Non-pigmented ciliary epithelial cell (primary cell): Measurements from ENCODE around the gene TRIP6.
"Not testable (repeated sequence)": the region's sequence is repeated elsewhere in the genome, so short reads cannot be mapped to it uniquely, and the experiment has no call there.

Source experiments
- DNase-seq: peaks from one replicate; pipeline ENCODE4 v3.0.0-alpha.2; 2010; ENCODE audit warnings: low read depth

The TRIP6 gene

DNA sequence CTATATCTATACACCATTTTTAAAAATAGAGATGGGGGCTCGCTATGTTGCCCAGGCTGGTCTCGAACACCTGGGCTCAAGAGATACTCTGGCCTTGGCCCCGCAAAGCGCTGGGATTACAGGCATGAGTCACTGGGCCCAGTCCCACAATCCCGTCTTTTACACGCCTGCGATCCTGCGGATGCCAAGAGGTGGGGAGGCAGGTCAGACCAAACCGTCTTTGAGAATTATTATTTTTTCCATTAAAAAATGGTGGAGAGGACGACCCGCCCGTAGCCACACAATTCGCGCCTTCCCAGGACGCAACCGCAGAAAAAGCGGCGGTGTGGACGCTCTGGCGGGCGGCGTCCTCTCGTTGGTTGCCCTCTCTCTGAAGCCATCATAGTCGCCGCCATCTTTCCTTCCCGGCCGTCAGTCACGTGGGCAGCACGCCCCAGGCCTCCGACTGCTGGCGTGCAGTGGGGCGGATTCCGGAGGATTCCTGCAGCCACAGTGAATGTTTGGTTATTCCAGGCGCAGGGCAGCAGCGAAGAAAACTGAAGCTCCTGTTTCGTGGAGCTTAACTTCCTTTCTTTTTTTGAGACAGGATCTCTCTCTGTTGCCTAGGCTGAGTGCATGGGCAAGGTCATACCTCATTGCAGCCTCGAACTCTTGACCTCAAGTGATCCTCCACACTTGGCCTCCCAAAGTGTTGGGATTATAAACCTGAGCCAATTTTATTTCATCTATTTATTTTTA is 29.9 kb upstream of the TRIP6 start:
- DNase-seq: peak; percentile 57

DNA sequence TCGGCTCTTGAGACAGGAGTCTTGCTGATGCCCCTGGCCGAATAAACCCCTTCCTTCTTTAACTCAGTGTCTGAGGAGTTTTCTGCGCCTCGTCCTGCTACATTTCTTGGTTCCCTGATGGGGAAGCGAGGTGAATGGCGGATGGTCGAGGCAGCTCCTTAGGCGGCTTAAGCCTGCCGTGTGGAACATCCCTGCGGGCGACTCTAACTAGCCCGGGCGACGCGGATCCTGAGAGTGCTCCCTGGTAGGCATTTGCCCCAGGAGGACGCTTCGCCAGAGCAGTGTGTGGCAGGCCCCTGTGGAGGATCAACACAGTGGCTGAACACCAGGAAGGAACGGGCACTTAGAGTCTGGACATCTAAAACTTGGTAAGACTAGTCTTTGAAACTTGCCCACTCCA is 27.8 kb upstream of the TRIP6 start:
- DNase-seq: no peak

DNA sequence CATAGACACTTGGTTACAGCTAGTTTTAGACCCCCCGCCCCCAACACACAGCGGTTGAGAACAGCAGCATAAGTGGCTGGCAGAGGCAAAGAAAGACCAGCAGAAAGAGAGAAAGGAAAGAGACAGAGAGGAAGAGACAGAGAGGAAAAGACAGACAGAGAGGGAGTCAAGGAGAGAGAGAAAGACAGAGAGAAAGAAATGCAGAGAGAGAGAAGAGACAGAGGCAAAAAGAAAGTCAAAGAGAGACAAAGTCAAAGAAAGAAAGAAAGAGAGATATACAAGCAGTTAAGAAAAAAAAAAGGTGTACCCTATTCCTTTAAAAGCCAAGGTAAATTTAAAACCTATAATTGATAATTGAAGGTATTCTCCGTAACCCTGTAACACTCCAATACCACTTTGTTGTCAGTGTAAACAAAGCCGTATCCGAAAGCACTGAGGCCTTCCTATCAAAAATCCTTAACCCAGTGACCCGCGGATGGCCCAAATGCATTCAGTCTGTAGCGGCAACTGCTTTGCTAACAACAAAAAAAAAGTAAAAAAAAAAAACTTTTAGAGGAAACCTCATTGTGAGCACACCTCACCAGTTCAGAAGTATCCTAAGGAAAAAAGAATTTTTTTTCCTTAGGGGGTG is 26.6 kb upstream of the TRIP6 start:
- DNase-seq: no peak

DNA sequence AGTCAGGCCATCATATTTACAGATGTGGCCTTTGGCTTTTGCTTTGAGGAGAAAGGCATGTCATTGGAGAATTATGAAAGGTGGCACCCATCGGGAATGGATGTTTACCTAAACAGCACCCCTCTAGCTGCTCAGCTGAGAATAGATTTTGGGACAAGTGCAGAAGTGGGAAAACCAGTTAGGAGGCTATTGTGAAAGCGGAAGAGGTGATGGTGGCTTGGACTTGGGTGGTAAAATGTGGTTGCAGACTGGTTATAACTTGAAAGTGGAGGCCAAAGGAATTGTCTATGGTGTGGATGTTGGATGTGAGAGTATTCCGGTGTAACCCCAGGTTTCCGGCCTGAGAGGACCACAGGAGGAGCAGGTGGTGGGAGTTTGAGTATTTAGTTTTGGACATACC is 19.8 kb upstream of the TRIP6 start:
- DNase-seq: no peak

DNA sequence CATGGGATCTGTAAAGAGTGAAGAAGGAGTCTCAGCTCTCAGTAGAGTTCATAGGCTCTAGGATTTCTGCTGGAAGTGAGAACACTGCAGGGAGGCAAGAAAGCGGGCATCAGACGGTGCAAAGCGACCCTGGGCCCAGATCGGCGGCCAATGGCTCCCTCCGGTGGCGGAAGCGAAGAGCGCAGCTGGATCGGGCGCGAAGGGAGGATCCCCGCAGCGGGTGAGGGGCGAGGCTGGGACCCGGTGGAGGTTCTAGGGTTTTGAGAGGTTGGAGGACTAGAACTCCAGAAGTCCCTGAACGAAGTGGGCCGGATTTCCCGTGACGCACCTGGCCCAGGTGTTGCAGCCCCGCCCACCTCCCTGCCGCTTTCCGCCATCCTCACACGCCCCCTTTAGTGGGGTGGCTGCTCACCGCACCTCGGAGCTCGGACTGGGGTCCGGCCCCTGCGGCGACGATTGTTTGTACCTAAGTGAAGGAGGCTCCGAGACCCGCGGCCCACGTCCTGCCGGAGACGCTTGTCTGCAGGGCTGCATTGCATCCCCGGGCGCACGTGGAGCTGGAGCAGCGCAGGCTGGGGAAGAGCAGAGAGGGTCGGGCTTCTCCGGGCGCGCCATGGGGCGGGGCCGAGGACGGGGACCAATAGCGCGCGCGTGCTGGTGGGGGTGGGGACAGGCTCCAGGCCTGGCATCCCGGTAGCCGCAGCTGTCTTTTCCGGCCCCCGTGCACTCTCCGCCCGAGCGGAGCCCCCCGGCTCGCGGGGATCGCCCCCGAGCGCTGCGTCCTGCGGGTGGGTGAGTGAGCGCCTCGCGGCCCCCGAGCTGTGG is 14.9 kb upstream of the TRIP6 start, which contains the start of gene SLC12A9:
SLC12A9 (plus strand) TSS at position 666 of the 825 bp plus-strand sequence. CDS start 1,485 bp downstream, outside the sequence.
- DNase-seq: peak; percentile 43

DNA sequence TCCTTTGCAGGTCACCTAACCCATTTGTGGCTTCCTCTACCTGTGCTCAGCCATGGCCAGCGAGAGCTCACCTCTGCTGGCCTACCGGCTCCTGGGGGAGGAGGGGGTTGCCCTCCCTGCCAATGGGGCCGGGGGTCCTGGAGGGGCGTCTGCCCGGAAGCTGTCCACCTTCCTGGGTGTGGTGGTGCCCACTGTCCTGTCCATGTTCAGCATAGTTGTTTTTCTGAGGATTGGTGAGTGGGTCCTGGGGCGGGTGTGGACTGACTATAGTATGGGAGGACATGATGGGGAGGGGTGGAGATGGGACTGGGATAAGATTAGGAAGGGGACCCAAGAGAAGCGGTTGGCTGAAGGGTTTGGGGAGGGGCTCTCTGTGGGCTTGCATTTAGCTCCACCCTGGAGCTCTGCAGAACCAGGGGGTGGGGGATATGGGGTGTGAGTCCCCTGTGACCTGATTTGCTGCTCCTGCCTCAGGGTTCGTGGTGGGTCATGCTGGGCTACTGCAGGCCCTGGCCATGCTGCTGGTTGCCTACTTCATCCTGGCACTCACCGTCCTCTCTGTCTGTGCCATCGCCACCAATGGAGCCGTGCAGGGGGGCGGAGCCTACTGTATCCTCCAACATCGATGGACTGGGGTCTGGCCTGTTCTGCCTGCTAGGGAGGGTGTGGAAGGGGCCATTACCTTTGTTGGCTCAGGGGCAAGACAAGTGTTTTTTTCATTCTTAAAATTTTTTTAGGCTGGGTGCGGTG is 12.9 kb upstream of the TRIP6 start:
- no peak for DNase-seq

DNA sequence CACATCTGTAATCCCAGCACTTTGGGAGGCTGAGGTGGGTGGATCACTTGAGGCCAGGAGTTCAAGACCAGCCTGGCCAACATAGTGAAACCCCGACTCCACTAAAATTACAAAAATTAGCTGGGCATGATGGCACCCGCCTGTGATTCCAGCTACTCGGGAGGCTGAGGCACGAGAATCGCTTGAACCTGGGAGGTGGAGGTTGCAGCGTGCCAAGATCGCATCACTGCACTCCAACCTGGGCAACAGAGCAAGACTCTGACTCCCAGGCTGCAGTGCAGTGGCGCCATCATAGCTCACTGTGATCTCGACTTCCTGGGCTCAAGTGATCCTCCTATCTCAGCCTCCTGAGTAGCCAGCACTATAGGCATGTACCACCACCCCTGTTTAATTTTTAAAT is 12.3 kb upstream of the TRIP6 start:
- DNase-seq: not testable (repeated sequence)

DNA sequence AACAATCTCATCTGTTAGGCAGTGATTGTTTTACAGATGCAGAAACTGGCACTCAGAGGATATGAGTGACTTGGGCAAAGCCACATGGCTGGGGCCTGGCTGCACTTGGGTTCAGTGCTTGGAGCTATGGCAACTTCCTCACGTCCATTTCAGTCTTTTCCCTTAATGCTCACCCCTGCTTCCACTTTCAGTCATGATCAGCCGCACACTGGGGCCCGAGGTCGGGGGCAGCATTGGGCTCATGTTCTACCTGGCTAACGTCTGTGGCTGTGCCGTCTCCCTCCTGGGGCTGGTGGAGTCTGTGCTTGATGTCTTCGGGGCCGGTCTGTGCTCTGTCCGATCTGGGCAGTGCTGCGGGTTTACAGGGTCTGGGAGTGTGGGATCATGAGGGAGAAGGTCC is 11.7 kb upstream of the TRIP6 start:
- no peak for DNase-seq

DNA sequence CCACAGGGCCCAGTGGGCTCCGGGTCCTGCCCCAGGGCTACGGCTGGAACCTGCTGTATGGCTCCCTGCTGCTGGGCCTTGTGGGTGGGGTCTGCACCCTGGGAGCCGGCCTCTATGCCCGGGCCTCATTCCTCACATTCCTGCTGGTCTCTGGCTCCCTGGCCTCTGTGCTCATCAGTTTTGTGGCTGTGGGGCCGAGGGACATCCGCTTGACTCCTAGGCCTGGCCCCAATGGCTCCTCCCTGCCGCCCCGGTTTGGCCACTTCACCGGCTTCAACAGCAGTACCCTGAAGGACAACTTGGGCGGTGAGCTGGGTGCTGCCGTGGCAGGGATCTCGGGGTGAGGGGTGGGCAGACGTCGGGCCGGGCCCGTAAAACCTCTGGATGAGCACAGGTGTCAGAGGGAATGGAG is 10.3 kb upstream of the TRIP6 start:
- DNase-seq: no peak

DNA sequence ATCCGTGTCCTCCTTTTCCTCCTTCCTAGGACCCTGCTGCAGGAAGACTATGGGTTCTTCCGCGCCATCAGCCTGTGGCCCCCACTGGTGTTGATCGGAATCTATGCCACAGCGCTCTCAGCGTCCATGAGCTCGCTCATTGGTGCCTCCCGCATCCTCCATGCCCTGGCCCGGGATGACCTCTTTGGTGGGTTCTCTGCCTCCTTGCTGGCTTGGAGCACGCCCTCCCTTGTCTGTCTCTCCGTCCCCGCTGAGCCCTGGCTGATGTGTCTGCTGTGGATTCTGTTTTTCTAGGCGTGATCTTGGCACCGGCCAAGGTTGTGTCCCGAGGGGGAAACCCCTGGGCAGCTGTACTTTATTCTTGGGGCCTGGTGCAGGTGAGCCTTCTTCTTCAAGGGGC is 7.3 kb upstream of the TRIP6 start:
- DNase-seq: no peak

DNA sequence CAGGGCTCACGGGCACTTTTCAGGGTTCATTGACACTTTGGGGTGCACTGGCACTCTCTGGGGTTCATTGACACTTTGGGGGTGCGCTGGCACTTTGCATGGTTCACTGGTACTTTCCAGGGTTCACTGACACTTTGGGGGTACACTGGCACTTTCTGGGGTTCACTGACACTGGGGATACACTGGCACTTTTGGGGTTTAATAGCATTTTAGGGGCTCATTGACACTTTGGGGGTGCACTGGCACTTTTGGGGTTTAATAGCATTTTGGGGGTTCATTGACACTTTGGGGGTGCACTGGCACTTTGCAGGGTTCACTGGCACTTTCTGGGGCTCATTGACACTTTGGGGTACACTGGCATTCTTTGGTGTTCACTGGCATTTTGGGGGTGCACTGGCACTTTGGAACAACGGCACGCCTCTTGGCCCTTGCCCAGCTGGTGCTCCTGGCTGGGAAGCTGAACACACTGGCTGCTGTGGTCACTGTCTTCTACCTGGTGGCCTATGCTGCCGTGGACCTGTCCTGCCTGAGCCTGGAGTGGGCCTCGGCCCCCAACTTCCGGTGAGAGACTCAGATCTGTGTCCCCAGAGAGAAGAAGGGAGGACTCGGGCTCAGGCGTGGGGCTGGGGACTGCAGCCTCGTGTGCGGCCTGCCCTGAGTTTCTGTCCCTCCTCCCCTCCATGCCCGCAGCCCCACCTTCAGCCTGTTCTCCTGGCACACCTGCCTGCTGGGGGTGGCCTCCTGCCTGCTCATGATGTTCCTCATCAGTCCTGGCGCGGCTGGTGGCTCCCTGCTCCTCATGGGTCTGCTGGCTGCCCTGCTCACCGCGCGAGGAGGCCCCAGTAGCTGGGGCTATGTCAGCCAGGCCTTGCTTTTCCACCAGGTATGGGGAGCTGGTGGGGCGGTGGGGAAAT is 6.2 kb upstream of the TRIP6 start:
- DNase-seq: no peak

DNA sequence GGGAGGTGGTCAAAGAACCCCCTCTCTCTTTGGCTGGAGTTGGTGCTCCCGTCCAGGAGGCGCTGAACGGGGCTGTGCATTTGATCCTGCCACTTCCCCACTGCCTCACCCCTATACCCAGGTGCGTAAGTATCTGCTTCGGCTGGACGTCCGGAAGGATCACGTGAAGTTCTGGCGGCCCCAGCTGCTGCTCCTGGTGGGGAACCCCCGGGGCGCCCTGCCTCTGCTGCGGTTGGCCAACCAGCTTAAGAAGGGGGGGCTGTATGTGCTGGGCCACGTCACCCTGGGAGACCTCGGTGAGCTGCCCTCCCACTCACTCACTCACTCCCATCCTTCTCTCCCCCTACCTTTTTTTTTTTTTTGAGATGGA is 5.6 kb upstream of the TRIP6 start:
- no peak for DNase-seq

DNA sequence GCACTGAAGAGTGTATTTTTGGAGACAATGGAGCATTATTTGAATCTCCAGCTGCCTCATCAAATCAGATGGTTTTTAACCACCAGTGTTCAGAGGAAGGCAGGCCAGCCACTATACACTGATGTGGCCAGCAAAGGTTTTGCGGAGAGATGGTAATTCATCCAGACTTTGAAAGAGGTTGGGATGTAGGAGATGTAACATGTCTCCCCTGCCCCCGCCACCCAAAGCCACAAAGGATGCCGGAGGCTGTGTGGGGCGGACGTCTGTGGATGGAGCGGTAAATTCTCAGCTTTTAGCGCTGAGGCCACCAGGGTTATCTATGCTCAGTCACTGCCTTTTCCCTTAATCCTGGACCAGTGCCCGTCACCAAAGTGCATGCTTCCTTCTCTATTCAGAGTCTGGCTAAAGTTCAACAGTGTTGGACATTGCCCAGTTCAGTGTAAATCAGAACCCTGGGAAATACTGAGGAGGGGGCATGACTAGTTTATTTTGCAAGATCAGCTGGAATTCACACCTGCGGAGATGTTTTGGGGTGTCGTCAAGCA is 3.7 kb upstream of the TRIP6 start:
- DNase-seq: no peak

DNA sequence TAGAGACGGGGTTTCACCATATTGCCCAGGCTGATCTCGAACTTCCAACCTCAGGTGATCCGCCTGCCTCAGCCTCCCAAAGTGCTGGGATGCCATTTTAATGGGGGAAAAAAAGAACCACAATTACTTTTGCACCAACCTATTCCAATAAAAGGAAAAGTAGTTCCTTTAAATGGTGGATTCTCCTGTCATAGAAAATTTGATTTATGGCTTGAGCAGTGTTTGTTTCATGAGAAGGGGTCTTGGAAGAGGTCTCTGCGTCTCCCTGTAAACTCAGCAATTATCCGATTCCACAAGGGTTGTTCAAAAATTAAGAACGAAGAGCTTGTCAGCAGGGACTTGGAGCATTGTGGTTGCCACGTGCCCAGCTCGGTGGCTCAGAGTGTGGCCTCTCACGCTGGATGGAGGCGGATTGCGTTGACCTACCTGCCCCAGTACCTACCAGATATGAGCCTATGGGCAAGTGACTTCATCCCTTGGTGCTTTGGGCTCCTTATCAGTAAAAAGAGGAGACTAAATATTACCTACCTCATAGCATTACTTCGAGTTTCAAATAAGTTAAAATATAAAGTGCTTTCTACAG is 2.8 kb upstream of the TRIP6 start:
- DNase-seq: no peak

DNA sequence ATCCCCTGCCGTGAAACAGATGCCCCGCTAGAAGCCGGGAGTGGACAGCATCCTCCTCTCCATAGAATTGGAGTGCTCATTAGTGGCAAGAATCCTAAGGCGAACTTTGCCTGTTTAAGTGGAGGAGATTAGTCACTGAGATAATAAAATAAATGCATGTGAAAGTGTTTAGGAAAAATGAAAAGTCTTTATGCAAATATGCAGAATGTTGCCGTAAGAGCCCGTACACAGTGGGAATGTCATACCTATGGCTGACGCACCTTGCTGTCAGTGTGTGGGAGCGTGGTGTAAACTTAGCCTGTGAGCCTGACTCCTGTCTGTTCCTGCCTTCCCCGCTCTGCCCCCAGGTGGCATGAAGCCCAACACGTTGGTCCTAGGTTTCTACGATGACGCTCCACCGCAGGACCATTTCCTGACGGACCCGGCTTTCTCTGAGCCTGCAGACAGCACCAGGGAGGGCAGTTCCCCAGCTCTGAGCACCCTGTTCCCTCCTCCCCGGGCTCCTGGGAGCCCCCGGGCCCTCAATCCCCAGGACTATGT is 1.7 kb upstream of the TRIP6 start:
- no peak for DNase-seq

DNA sequence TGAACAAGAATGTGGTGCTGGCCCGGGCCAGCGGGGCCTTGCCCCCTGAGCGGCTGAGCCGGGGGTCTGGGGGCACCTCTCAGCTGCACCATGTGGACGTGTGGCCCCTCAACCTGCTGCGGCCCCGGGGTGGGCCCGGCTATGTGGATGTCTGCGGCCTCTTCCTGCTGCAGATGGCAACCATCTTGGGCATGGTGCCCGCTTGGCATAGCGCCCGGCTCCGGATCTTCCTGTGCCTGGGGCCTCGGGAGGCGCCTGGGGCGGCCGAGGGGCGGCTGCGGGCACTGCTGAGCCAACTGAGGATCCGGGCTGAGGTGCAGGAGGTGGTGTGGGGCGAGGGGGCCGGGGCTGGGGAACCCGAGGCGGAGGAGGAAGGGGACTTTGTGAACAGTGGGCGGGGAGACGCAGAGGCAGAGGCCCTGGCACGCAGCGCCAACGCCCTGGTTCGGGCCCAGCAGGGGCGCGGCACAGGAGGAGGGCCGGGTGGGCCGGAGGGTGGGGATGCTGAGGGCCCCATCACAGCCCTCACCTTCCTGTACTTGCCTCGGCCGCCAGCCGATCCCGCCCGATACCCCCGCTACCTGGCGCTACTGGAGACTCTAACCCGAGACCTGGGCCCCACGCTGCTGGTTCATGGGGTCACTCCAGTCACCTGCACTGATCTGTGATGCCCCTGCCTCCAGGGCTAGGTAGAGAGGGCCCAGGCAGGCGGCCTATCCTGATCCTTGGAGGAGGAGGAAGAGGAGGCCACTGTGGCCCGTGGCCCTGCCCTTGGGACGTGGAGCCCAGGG is 1.1 kb upstream of the TRIP6 start:
- DNase-seq: no peak

DNA sequence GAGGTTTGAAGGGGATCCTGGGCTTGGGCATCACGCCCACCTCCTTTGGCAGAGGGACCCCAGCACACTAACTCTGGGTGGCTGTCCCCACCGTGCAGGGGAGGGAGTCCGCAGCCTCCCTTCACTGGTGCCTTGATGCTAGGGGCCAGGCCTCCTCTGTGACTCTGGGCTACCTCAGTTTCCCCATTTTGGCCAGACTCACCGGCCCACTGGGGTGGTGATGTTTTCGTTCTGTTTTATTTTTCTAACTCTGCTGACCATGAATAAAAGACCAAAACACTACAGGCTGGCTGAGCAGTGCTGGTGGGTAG is 503 bp upstream of the TRIP6 start:
- no peak for DNase-seq

DNA sequence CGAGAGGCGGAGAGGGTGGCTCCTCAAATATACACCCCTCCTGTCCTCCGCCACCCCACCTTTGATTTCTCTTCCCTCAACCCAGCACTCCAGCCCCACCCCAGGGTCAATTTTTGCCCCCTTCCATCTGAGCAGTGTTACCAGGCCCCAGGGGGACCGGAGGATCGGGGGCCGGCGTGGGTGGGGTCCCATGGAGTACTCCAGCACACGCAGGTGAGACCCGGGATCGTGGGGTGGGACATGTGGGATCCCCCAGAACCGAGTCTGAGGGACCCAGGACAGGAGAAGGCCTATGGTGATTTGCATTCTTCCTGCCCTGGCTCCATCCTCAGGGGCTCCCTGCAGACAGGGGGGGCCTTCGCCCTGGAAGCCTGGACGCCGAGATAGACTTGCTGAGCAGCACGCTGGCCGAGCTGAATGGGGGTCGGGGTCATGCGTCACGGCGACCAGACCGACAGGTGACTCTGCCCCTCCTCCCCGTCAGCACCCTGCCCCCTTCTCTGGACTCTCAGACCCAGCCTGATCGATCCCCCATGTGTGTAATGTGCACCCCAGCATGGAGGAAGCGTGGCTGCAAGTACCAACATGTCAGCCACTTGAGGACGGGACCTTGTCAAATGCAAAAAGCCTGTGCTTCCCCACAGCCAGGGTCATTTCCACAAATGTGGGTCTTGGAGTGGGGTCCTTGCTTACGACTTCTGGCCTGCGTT is 744 bp downstream of the TRIP6 start:
- DNase-seq: no peak
